Fibroblast of villous mesenchyme (primary cell): ENCODE data around the gene XYLT1. TPM values are rescaled to one million over a fixed set of nuclear protein-coding genes. Genes with fewer than 3 reads are reported as not detected.

Experiments used
- DNase-seq: peaks from one replicate; pipeline ENCODE4 v3.0.0-alpha.2; 2010; ENCODE audit warnings: low read depth
- H3K4me3 ChIP-seq: 2 replicates; pipeline ENCODE4 v1.5.1; 2011; ENCODE audit warnings: low read depth, mild to moderate bottlenecking, low read length
- CTCF ChIP-seq: IDR thresholded peaks from 2 replicates; pipeline ENCODE4 v1.5.1; 2012; ENCODE audit warnings: low read depth, mild to moderate bottlenecking, low read length; ENCODE audit not compliant: insufficient read depth
- total RNA-seq: library from RNA; depleted of rRNA; stranded (reverse); fragments of >200 nt; gene quantifications from 2 replicates; pipeline ENCODE4 v1.2.3, GENCODE V29; 2012

XYLT1 gene
- total RNA-seq, 1 donor, result 2.6 TPM

DNA sequence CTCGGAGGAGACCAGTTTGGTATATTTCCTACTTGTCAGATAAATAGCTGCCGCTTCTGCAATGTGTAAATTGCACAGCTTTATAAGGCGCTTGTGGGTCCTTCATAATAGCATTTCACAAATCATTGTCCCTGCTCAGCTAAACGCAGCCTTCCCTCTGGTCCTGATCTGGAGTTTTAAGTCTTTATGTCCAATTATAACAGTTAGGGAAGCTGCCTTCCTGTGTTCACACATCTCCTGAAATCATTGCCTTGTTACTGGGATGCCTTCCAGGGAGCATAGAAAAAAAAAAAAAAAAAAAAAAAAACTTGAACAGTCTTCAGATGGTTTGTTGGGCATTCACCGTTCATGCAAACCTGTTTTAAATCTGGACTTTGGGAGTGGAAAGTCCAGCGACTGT lies 342.0 kb downstream of the XYLT1 start:
- H3K4me3 ChIP-seq, result no peak overlapping the region
- TF ChIP-seq CTCF, result no peak
- DNase-seq, result no peak

GRCh38 chr16:17126156-17126555 lies 344.6 kb downstream of the XYLT1 start:
- no peak for DNase-seq
- H3K4me3 ChIP-seq, result no peak overlapping the region
- TF ChIP-seq CTCF, result no peak

GRCh38 chr16:17125671-17126070 lies 345.1 kb downstream of the XYLT1 start:
- DNase-seq, result no peak
- no peak for TF ChIP-seq CTCF
- no peak overlapping the region for H3K4me3 ChIP-seq

DNA sequence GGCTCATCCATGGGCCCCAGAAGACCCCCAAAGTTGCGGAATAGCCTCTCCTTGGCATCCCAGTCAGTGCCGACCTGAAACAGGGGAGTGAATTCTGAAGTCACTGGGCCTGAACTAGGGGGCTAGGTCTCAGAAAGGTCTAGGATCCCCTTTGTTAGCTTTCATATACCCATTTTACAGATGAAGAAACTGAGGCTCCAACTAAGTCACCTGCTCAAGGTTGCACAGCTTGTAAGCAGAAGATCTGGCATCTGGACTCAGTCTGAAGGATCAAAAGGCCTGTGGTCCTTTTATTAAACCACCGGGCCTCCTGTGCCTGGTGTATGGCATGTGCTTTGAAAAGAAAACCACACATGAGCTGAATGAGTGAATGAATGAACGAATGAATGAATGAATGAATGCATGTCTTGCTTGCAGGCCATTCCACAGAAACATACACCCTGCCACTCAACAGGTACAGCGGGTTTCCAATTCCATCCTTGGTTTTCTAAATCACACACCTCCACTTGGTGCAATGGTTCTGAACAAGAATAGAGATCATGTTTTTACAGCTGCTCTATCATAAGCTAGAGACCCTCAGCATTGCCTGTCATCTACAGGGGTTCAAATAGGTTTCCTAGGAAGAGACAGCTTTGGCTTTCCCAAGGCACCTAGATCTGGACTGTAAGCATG lies 352.7 kb downstream of the XYLT1 start:
- no peak for DNase-seq
- H3K4me3 ChIP-seq, result no peak overlapping the region
- TF ChIP-seq CTCF, result no peak

GRCh38 chr16:17116595-17117322 lies 354.0 kb downstream of the XYLT1 start:
- no peak overlapping the region for H3K4me3 ChIP-seq
- no peak for TF ChIP-seq CTCF
- DNase-seq, result no peak

DNA sequence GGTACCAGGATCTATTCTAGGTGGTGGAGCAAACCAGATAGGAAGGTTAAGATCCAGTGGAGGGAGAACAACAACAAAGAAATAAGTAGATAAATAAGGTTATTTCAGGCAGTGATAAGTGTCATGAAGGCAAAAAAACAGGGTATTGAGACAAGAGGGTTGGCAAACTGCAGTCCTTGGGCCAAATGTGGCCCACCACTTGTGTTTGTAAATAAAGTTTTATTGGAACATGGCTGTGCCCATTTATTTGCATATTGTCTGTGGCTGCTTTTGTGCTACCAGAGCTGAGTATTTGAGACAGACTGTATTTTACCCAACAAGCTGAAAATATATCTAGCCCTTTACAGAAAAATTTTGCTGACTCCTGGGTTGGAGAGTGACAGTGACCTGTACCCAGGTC lies 361.3 kb downstream of the XYLT1 start:
- no peak for TF ChIP-seq CTCF
- H3K4me3 ChIP-seq, result no peak overlapping the region
- DNase-seq, result no peak
